SK-N-SH (cell line): ENCODE results near the gene CDKN1A.

ENCODE experiments used
- CTCF ChIP-seq: fragments of 200-600 bp; sonication (generic); IDR thresholded peaks from 2 replicates; pipeline ENCODE4 v1.6.1; 2017; ENCODE audit warnings: antibody characterized with exemption, mild to moderate bottlenecking, moderate library complexity
- EP300 ChIP-seq, 2 experiments: IDR thresholded peaks; 2 replicates each; pipeline versions ENCODE4 v1.4.0 to v1.6.1; 2012; ENCODE audit warnings: borderline replicate concordance in 1 of 2, low read depth in 1 of 2, low read length in 1 of 2
- EZH2phosphoT487 ChIP-seq: fragments of 200-600 bp; sonication (generic); IDR thresholded peaks from 2 replicates; pipeline ENCODE4 v1.6.1; 2017; ENCODE audit warnings: low read depth, mixed run types, mild to moderate bottlenecking, antibody characterized with exemption, moderate library complexity, borderline replicate concordance
- FOXM1 ChIP-seq: IDR thresholded peaks from 2 replicates; pipeline ENCODE4 v1.4.0; 2012; ENCODE audit warnings: low read depth, mild to moderate bottlenecking
- IRF3 ChIP-seq: fragments of 150-350 bp; IDR thresholded peaks from 2 replicates; pipeline ENCODE4 v1.6.1; 2016; ENCODE audit warnings: mild to moderate bottlenecking, low read depth, low read length
- MXI1 ChIP-seq: IDR thresholded peaks from 2 replicates; pipeline ENCODE4 v1.6.1; 2012; ENCODE audit warnings: mild to moderate bottlenecking, low read depth, low read length, improper control_type of control experiment
- POLR2AphosphoS5 ChIP-seq: IDR thresholded peaks from 2 replicates; pipeline ENCODE4 v1.6.1; 2012; ENCODE audit warnings: low read depth, low read length
- TAF1 ChIP-seq: IDR thresholded peaks from 2 replicates; pipeline ENCODE4 v1.6.1; 2012; ENCODE audit warnings: low read depth, mild to moderate bottlenecking, low read length, moderate library complexity, borderline replicate concordance
- ZBTB33 ChIP-seq: IDR thresholded peaks from 2 replicates; pipeline ENCODE4 v1.4.0; 2012; ENCODE audit warnings: low read depth, borderline replicate concordance

GRCh38 chr6:36636283-36636682 is 42.2 kb upstream of the CDKN1A start:
- TF ChIP-seq CTCF (no peak), MXI1 (no peak), EP300 (IDR thresholded peaks at IDR 0.05; ENCODE audit: borderline replicate concordance in 1 of 2, low read depth in 1 of 2, low read length in 1 of 2) (no peak), POLR2AphosphoS5 (no peak), EZH2phosphoT487 (no peak), FOXM1 (no peak), IRF3 (no peak), ZBTB33 (no peak), TAF1 (no peak)
